ENCODE results near the gene CRAMP1.
A peak's percentile ranks its signal among the peaks of the same experiment; 100 is the strongest.

The CRAMP1 gene

GRCh38 chr16:1706386-1707192, 94.4 kb downstream of the CRAMP1 start:
- Histone ChIP-seq H3K27ac (ENCODE audit: insufficient read depth, low read length, poor library complexity, severe bottlenecking) (peak overlapping the region; percentile 85), H3K36me3 (ENCODE audit: control insufficient read depth, insufficient read depth, low read length) (peaks cover 4% of the 10 kb centered on the region), H3K27me3 (replicated peaks; ENCODE audit: control insufficient read depth, insufficient read depth, low read length, poor library complexity, severe bottlenecking) (no peaks in the 10 kb centered on the region), H3K4me1 (ENCODE audit: control insufficient read depth, insufficient read depth, low read length, poor library complexity, severe bottlenecking) (peaks cover 21% of the 10 kb centered on the region), H3K9me3 (ENCODE audit: control insufficient read depth, low read length) (no peaks in the 10 kb centered on the region), H3K4me3 (ENCODE audit: insufficient read depth, low read depth, low read length, poor library complexity, severe bottlenecking) (peak overlapping the region; percentile 88)
- DNase-seq: peak in 1 of 3 donors; percentile 4

GRCh38 chr16:1707193-1707790, 95.1 kb downstream of the CRAMP1 start:
- no peak for DNase-seq
- Histone ChIP-seq H3K27me3 (replicated peaks; ENCODE audit: control insufficient read depth, insufficient read depth, low read length, poor library complexity, severe bottlenecking) (no peaks in the 10 kb centered on the region), H3K4me1 (ENCODE audit: control insufficient read depth, insufficient read depth, low read length, poor library complexity, severe bottlenecking) (peaks cover 21% of the 10 kb centered on the region), H3K9me3 (ENCODE audit: control insufficient read depth, low read length) (no peaks in the 10 kb centered on the region), H3K4me3 (ENCODE audit: insufficient read depth, low read depth, low read length, poor library complexity, severe bottlenecking) (peak overlapping the region; percentile 88), H3K36me3 (ENCODE audit: control insufficient read depth, insufficient read depth, low read length) (peaks cover 4% of the 10 kb centered on the region), H3K27ac (ENCODE audit: insufficient read depth, low read length, poor library complexity, severe bottlenecking) (peak overlapping the region; percentile 60)

DNA sequence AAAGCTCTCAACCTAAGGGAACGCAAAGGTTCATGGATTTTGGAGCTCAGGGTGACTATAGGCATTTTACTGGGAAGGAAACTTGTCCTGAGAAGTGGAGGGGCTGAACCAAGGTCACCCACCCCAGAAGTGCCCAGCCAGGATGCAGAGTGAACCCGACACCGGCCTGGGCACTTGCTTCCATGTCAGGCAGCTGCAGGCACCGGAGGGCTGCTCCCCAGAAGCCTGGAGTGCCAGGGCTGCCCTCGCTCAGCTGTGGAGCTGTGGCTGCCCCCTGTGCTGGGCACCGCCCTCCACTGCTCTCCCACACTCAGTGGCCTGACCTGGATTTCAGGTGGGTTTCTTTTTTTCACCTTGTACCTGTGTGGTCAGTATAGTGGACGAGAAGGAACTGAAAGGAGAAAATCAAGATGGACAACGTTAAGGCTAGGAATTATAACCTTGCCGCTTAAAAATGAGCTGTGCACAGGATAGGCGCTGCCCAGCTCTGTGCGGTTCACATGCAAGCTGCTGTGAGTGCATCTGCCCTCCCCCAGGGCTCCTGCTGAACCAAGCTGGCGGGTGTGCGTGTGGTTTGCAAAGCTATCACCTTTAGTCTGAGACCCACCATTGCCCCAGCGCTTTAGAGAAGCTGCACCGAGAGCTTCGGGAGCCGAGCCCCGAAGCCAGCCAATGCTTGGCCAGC, 96.1 kb downstream of the CRAMP1 start:
- H3K4me3 ChIP-seq (ENCODE audit: insufficient read depth, low read depth, low read length, poor library complexity, severe bottlenecking): no peak overlapping the region
- H3K27ac ChIP-seq (ENCODE audit: insufficient read depth, low read length, poor library complexity, severe bottlenecking): no peak overlapping the region
- H3K4me1 ChIP-seq (ENCODE audit: control insufficient read depth, insufficient read depth, low read length, poor library complexity, severe bottlenecking): peaks cover 21% of the 10 kb centered on the region
- no peak for DNase-seq
- H3K36me3 ChIP-seq (ENCODE audit: control insufficient read depth, insufficient read depth, low read length): peaks cover 9% of the 10 kb centered on the region
- H3K27me3 ChIP-seq (replicated peaks; ENCODE audit: control insufficient read depth, insufficient read depth, low read length, poor library complexity, severe bottlenecking): no peaks in the 10 kb centered on the region
- no peaks in the 10 kb centered on the region for H3K9me3 ChIP-seq (ENCODE audit: control insufficient read depth, low read length)

DNA sequence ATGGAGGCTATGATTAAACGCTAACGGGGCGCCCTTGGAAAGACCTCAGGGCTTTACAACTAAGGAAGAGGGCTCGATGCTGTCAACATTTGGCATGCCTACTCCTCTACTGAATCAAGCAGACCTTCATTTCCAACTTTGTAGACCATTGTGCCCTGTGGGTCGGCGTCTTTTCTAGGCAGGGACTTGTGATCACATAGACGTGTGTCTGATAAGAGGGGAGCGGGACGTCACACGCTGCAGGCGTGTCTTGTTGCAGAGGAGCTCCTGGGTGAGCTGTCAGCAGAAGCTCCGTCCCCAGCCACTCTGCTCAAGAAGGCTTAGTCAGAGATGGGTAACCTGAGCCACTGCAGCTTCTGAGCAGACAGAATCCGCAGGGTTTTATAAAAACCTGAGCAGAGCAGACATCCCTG, 96.6 kb downstream of the CRAMP1 start:
- H3K36me3 ChIP-seq (ENCODE audit: control insufficient read depth, insufficient read depth, low read length): peaks cover 14% of the 10 kb centered on the region
- DNase-seq: no peak
- no peaks in the 10 kb centered on the region for H3K9me3 ChIP-seq (ENCODE audit: control insufficient read depth, low read length)
- no peak overlapping the region for H3K27ac ChIP-seq (ENCODE audit: insufficient read depth, low read length, poor library complexity, severe bottlenecking)
- H3K27me3 ChIP-seq (replicated peaks; ENCODE audit: control insufficient read depth, insufficient read depth, low read length, poor library complexity, severe bottlenecking): no peaks in the 10 kb centered on the region
- H3K4me3 ChIP-seq (ENCODE audit: insufficient read depth, low read depth, low read length, poor library complexity, severe bottlenecking): no peak overlapping the region
- H3K4me1 ChIP-seq (ENCODE audit: control insufficient read depth, insufficient read depth, low read length, poor library complexity, severe bottlenecking): peaks cover 21% of the 10 kb centered on the region

DNA sequence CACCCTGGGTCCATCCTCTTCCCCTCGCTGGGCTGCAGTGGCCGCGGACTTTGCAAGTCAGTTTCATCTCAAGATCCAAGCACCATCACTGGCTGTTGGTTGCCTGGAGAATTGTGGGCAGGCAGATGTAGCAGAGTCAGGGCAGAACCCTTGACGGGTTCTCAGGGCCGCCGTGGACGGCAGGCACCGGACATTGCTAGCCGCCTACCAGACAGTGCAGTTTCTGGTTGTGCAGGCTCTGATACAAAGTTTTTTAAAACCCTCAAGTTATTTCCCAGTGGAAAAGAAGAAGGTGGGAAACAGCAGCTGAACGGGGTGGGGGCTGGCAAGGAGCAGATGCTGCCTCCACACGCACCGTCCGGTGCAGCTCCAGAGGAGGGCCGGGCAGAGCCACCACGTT, 97.2 kb downstream of the CRAMP1 start:
- DNase-seq: no peak
- peaks cover 21% of the 10 kb centered on the region for H3K4me1 ChIP-seq (ENCODE audit: control insufficient read depth, insufficient read depth, low read length, poor library complexity, severe bottlenecking)
- H3K4me3 ChIP-seq (ENCODE audit: insufficient read depth, low read depth, low read length, poor library complexity, severe bottlenecking): no peak overlapping the region

DNA sequence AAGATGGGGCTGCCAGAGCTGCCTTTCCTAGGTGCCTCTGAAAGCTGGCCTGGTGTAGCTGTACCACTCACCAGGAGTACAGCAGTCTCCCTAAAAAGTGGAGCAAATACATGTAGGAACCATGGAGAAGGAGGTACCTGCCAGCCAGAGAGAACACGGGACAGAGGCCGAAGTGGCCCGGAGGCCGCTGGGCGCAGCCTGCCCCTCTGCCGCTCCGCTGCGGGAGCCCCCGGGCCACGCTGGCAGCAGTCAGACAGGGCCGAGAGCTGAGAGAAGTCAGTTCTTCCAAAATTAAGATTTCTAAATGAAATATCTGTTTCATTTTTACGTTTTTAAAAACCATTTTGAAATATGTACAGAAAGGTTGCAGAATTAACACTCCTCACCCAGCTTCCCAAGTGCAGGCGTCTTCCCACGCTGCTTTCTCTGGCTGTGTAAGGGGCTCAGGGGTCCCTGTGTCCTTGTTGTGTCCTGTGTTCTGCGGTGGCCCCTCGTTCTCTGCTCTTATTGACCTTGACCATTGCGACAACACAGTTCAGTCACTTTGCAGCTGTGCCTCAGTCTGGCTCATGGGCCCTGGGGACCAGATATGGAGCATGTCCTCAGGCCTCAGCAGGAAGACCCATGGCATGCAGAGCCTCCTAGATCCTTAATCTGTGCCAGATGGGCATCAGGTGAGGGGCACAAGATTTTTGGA, 98.8 kb downstream of the CRAMP1 start:
- H3K4me1 ChIP-seq (ENCODE audit: control insufficient read depth, insufficient read depth, low read length, poor library complexity, severe bottlenecking): peaks cover 21% of the 10 kb centered on the region
- no peak for DNase-seq
- H3K9me3 ChIP-seq (ENCODE audit: control insufficient read depth, low read length): no peaks in the 10 kb centered on the region
- no peaks in the 10 kb centered on the region for H3K27me3 ChIP-seq (replicated peaks; ENCODE audit: control insufficient read depth, insufficient read depth, low read length, poor library complexity, severe bottlenecking)
- H3K27ac ChIP-seq (ENCODE audit: insufficient read depth, low read length, poor library complexity, severe bottlenecking): no peak overlapping the region
- H3K4me3 ChIP-seq (ENCODE audit: insufficient read depth, low read depth, low read length, poor library complexity, severe bottlenecking): no peak overlapping the region
- peaks cover 14% of the 10 kb centered on the region for H3K36me3 ChIP-seq (ENCODE audit: control insufficient read depth, insufficient read depth, low read length)

More for the DNA sequence above, 97.2 kb downstream of the CRAMP1 start:
- Histone ChIP-seq H3K9me3 (ENCODE audit: control insufficient read depth, low read length) (no peaks in the 10 kb centered on the region), H3K27ac (ENCODE audit: insufficient read depth, low read length, poor library complexity, severe bottlenecking) (no peak overlapping the region), H3K36me3 (ENCODE audit: control insufficient read depth, insufficient read depth, low read length) (peaks cover 14% of the 10 kb centered on the region), H3K27me3 (replicated peaks; ENCODE audit: control insufficient read depth, insufficient read depth, low read length, poor library complexity, severe bottlenecking) (no peaks in the 10 kb centered on the region)

GRCh38 chr16:1712791-1713261, 100.7 kb downstream of the CRAMP1 start:
- peaks cover 14% of the 10 kb centered on the region for H3K36me3 ChIP-seq (ENCODE audit: control insufficient read depth, insufficient read depth, low read length)
- no peak overlapping the region for H3K27ac ChIP-seq (ENCODE audit: insufficient read depth, low read length, poor library complexity, severe bottlenecking)
- no peaks in the 10 kb centered on the region for H3K9me3 ChIP-seq (ENCODE audit: control insufficient read depth, low read length)
- H3K27me3 ChIP-seq (replicated peaks; ENCODE audit: control insufficient read depth, insufficient read depth, low read length, poor library complexity, severe bottlenecking): no peaks in the 10 kb centered on the region
- peaks cover 12% of the 10 kb centered on the region for H3K4me1 ChIP-seq (ENCODE audit: control insufficient read depth, insufficient read depth, low read length, poor library complexity, severe bottlenecking)
- no peak for DNase-seq
- no peak overlapping the region for H3K4me3 ChIP-seq (ENCODE audit: insufficient read depth, low read depth, low read length, poor library complexity, severe bottlenecking)

- H3K27ac ChIP-seq (ENCODE audit: insufficient read depth, low read length, poor library complexity, severe bottlenecking): no peak overlapping the region
Observed at GRCh38 chr16:1713331-1713730, 101.2 kb downstream of the CRAMP1 start.

GRCh38 chr16:1713933-1714332, 101.8 kb downstream of the CRAMP1 start:
- peaks cover 4% of the 10 kb centered on the region for H3K4me1 ChIP-seq (ENCODE audit: control insufficient read depth, insufficient read depth, low read length, poor library complexity, severe bottlenecking)
- H3K9me3 ChIP-seq (ENCODE audit: control insufficient read depth, low read length): no peaks in the 10 kb centered on the region
- no peak overlapping the region for H3K4me3 ChIP-seq (ENCODE audit: insufficient read depth, low read depth, low read length, poor library complexity, severe bottlenecking)
- H3K36me3 ChIP-seq (ENCODE audit: control insufficient read depth, insufficient read depth, low read length): peaks cover 14% of the 10 kb centered on the region
- no peaks in the 10 kb centered on the region for H3K27me3 ChIP-seq (replicated peaks; ENCODE audit: control insufficient read depth, insufficient read depth, low read length, poor library complexity, severe bottlenecking)
- H3K27ac ChIP-seq (ENCODE audit: insufficient read depth, low read length, poor library complexity, severe bottlenecking): no peak overlapping the region
- no peak for DNase-seq

More at GRCh38 chr16:1713331-1713730, 101.2 kb downstream of the CRAMP1 start:
- H3K4me3 ChIP-seq (ENCODE audit: insufficient read depth, low read depth, low read length, poor library complexity, severe bottlenecking): no peak overlapping the region
- H3K9me3 ChIP-seq (ENCODE audit: control insufficient read depth, low read length): no peaks in the 10 kb centered on the region
- DNase-seq: no peak
- H3K4me1 ChIP-seq (ENCODE audit: control insufficient read depth, insufficient read depth, low read length, poor library complexity, severe bottlenecking): peaks cover 7% of the 10 kb centered on the region
- peaks cover 14% of the 10 kb centered on the region for H3K36me3 ChIP-seq (ENCODE audit: control insufficient read depth, insufficient read depth, low read length)
- H3K27me3 ChIP-seq (replicated peaks; ENCODE audit: control insufficient read depth, insufficient read depth, low read length, poor library complexity, severe bottlenecking): no peaks in the 10 kb centered on the region

Data from effector memory CD4-positive, alpha-beta T cell (primary cell).